Activated CD4-positive, alpha-beta T cell treated with anti-CD3 and anti-CD28 coated beads for 36 hours (primary cell): ENCODE measurements around the gene SCAF4. TPM values are rescaled to one million over a fixed set of nuclear protein-coding genes. Genes with fewer than 3 reads are reported as not detected.
"Not testable (repeated sequence)": the region's sequence is repeated elsewhere in the genome, so short reads cannot be mapped to it uniquely, and the experiment has no call there.

Experiments used
- ATAC-seq: fragments of 200-7000 bp; cut with Tn5 transposase; one replicate; pipeline ENCODE4 v1.10.0; 2021; ENCODE audit warnings: mild to moderate bottlenecking, moderate library complexity
- CTCF ChIA-PET: fragments of 350-600 bp; sonication (Branson Sonifier 250); formaldehyde crosslinking; loops from one replicate; lab custom pipeline; 2021; ENCODE audit warnings: antibody characterized with exemption; lab: Charles Lee
- POLR2A ChIA-PET: fragments of 350-600 bp; sonication (Branson Sonifier 250); formaldehyde crosslinking; loops from one replicate; lab custom pipeline; 2021; ENCODE audit warnings: antibody characterized with exemption, inconsistent platforms; lab: Charles Lee
- DNase-seq: peaks from one replicate; pipeline ENCODE4 v3.0.0-alpha.2; 2020
- H3K27ac Mint-ChIP-seq: one replicate; pipeline ENCODE4 v1.8.0; 2021; ENCODE audit warnings: mixed read lengths
- H3K27me3 Mint-ChIP-seq: one replicate; pipeline ENCODE4 v1.8.0; 2021; ENCODE audit warnings: mixed read lengths
- H3K36me3 Mint-ChIP-seq: one replicate; pipeline ENCODE4 v1.8.0; 2021; ENCODE audit warnings: low read depth, mixed read lengths
- H3K4me1 Mint-ChIP-seq: one replicate; pipeline ENCODE4 v1.8.0; 2021; ENCODE audit warnings: mixed read lengths
- H3K4me3 Mint-ChIP-seq: one replicate; pipeline ENCODE4 v1.8.0; 2021; ENCODE audit warnings: mild to moderate bottlenecking, moderate library complexity, mixed read lengths
- H3K9me3 Mint-ChIP-seq: one replicate; pipeline ENCODE4 v1.8.0; 2021; ENCODE audit warnings: low read depth, mixed read lengths
- intact Hi-C, 2 experiments: fragments of 100-400 bp; cut with DNase I in 1 of 2; cut with micrococcal nuclease in 1 of 2; formaldehyde crosslinking; loops; one replicate each; pipeline versions ENCODE4 v1.14.2 to v1.15.1; 2022 to 2024; cut with DNase I, micrococcal nuclease
- total RNA-seq, 2 experiments: library from RNA; stranded (reverse); gene quantifications; one replicate each; pipeline ENCODE4 v1.2.3, GENCODE V29; 2021

SCAF4 gene
- total RNA-seq, 2 experiments from 2014 or later = 47.1 to 62.8 TPM

GRCh38 chr21:31671146-31671716 is 60.7 kb downstream of the SCAF4 start:
- POLR2A ChIA-PET = no interaction called here
- no peak for DNase-seq
- Mint-ChIP-seq H3K4me3 (no peak overlapping the region), H3K36me3 (peaks cover 39% of the 10 kb centered on the region), H3K27me3 (no peaks in the 10 kb centered on the region), H3K27ac (peak overlapping the region; percentile 18), H3K4me1 (peaks cover 44% of the 10 kb centered on the region), H3K9me3 (no peaks in the 10 kb centered on the region)
- CTCF ChIA-PET = no interaction called here
- ATAC-seq = no peak
- intact Hi-C loops = no loop called here

DNA sequence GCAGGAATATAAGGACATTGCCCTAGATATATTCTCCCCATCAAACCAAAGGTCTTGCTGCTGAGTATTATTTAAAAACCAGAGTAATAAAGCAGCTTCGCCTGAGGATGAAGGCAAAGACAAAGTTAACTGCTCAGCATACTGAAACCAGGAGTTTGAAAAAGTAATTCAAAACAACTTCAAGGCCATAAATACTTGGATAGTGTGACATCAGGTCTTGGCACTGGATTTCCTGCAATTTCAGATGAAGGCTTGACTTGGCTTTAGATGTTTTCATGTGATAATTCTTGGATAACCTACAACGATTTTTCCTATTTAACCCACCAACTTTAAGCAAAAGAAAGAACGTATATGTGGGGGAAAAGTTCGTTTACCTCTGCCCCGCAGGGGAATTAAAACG is 61.8 kb downstream of the SCAF4 start:
- Mint-ChIP-seq H3K9me3 (no peaks in the 10 kb centered on the region), H3K27ac (peak overlapping the region; percentile 59), H3K4me3 (no peak overlapping the region), H3K27me3 (no peaks in the 10 kb centered on the region), H3K4me1 (peaks cover 55% of the 10 kb centered on the region), H3K36me3 (peaks cover 48% of the 10 kb centered on the region)
- intact Hi-C loops = no loop called here
- CTCF ChIA-PET = no interaction called here
- ATAC-seq (no peak), DNase-seq (no peak)
- POLR2A ChIA-PET = interaction anchor here (0.6 kb wide), 1 partner anchor 35 kb away, joined by 3 read pairs; no protein-coding TSS in a partner anchor

- DNase-seq = no peak
- intact Hi-C loops = loop anchor here (1.0 to 10.0 kb wide), 6 partner anchors 10 to 826 kb away; partner anchors contain the start of genes SCAF4 (in 1 of the 2) and SOD1 (in 1 of the 2)
- H3K4me3 Mint-ChIP-seq = no peak overlapping the region
- ChIA-PET POLR2A (interaction anchor here (1.0 kb wide), 1 partner anchor 8 kb away, joined by 5 read pairs; no protein-coding TSS in a partner anchor), CTCF (interaction anchor here (0.9 to 1.4 kb wide), 2 partner anchors 19 to 46 kb away, joined by 4 read pairs; no protein-coding TSS in a partner anchor)
- peaks cover 58% of the 10 kb centered on the region for H3K36me3 Mint-ChIP-seq
- H3K4me1 Mint-ChIP-seq = peaks cover 65% of the 10 kb centered on the region
- ATAC-seq = peak; percentile 62
- H3K9me3 Mint-ChIP-seq = no peaks in the 10 kb centered on the region
- H3K27me3 Mint-ChIP-seq = no peaks in the 10 kb centered on the region
- peak overlapping the region; percentile 75 for H3K27ac Mint-ChIP-seq
These were observed 63.0 kb downstream of the SCAF4 start for GRCh38 chr21:31668651-31669491.

GRCh38 chr21:31667639-31668038 is 64.3 kb downstream of the SCAF4 start:
- Mint-ChIP-seq H3K27ac (peak overlapping the region; percentile 68), H3K4me1 (peaks cover 76% of the 10 kb centered on the region), H3K4me3 (no peak overlapping the region), H3K36me3 (peaks cover 66% of the 10 kb centered on the region), H3K27me3 (no peaks in the 10 kb centered on the region), H3K9me3 (no peaks in the 10 kb centered on the region)
- DNase-seq (no peak), ATAC-seq (no peak)
- intact Hi-C loops = loop anchor here (5.0 to 10.0 kb wide), 3 partner anchors 45 to 827 kb away; no protein-coding TSS in a partner anchor
- ChIA-PET CTCF (no interaction called here), POLR2A (interaction anchor here (0.6 kb wide), 1 partner anchor 58 kb away, joined by 6 read pairs; no protein-coding TSS in a partner anchor)

GRCh38 chr21:31667132-31667531 is 64.8 kb downstream of the SCAF4 start:
- Mint-ChIP-seq H3K4me1 (peaks cover 81% of the 10 kb centered on the region), H3K4me3 (no peak overlapping the region), H3K27ac (peak overlapping the region; percentile 68), H3K27me3 (no peaks in the 10 kb centered on the region), H3K9me3 (no peaks in the 10 kb centered on the region), H3K36me3 (peaks cover 68% of the 10 kb centered on the region)
- CTCF ChIA-PET = interaction anchor here (0.5 to 0.6 kb wide), 2 partner anchors 165 to 376 kb away, joined by 3 read pairs; no protein-coding TSS in a partner anchor
- ATAC-seq = peak; percentile 11
- peak; percentile 38 for DNase-seq
- POLR2A ChIA-PET = interaction anchor here (0.6 to 0.7 kb wide), 3 partner anchors 44 to 312 kb away, joined by 3 to 6 read pairs (median 6); no protein-coding TSS in a partner anchor
- intact Hi-C loops = loop anchor here (5.0 to 10.0 kb wide), 3 partner anchors 45 to 828 kb away; no protein-coding TSS in a partner anchor

DNA sequence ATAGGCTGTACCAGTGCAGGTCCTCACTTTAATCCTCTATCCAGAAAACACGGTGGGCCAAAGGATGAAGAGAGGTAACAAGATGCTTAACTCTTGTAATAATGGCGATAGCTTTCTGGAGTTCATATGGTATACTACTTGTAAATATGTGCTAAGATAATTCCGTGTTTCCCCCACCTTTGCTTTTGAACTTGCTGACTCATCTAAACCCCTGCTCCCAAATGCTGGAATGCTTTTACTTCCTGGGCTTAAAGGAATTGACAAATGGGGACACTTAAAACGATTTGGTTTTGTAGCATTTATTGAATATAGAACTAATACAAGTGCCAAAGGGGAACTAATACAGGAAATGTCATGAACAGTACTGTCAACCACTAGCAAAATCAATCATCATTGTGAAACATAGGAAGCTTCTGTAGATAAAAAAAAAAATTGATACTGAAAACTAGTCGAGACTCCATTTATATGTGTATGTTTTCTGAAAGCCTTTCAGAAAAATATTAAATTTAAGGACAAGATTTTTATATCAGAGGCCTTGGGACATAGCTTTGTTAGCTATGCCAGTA is 65.4 kb downstream of the SCAF4 start:
- Mint-ChIP-seq H3K27ac (peak overlapping the region; percentile 78), H3K4me3 (no peak overlapping the region), H3K36me3 (peaks cover 72% of the 10 kb centered on the region), H3K27me3 (no peaks in the 10 kb centered on the region), H3K4me1 (peaks cover 87% of the 10 kb centered on the region), H3K9me3 (no peaks in the 10 kb centered on the region)
- no peak for DNase-seq
- intact Hi-C loops = loop anchor here (5.0 to 10.0 kb wide), 3 partner anchors 46 to 828 kb away; no protein-coding TSS in a partner anchor
- POLR2A ChIA-PET = interaction anchor here (0.6 to 0.7 kb wide), 2 partner anchors 44 to 311 kb away, joined by 3 to 6 read pairs; no protein-coding TSS in a partner anchor
- no peak for ATAC-seq
- CTCF ChIA-PET = interaction anchor here (0.5 to 1.0 kb wide), 4 partner anchors 18 to 490 kb away, joined by 3 read pairs; no protein-coding TSS in a partner anchor

DNA sequence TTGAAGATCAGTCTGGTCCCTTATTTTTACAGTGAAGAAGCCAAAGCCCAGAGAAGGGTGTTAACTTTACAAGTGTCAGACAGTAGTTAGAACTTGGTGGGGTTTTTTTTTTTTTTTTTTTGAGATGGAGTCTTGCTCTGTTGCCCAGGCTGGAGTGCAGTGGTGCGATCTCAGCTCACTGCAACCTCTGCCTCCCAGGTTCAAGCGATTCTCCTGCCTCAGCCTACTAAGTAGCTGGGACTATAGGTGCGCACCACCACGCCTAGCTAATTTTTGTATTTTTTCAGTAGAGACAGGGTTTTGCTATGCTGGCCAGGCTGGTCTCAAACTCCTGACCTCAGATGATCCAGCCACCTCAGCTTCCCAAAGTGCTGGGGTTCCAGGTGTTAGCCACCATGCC is 66.0 kb downstream of the SCAF4 start:
- POLR2A ChIA-PET, H3K9me3 Mint-ChIP-seq, ATAC-seq, H3K27me3 Mint-ChIP-seq, H3K4me3 Mint-ChIP-seq, DNase-seq: not testable (repeated sequence)
- intact Hi-C loops = loop anchor here (5.0 to 10.0 kb wide), 3 partner anchors 46 to 829 kb away; no protein-coding TSS in a partner anchor
- Mint-ChIP-seq H3K4me1 (peaks cover 94% of the 10 kb centered on the region), H3K36me3 (peaks cover 75% of the 10 kb centered on the region), H3K27ac (peak overlapping the region; percentile 78)
- CTCF ChIA-PET = interaction anchor here (1.0 kb wide), 1 partner anchor 17 kb away, joined by 3 read pairs; no protein-coding TSS in a partner anchor

DNA sequence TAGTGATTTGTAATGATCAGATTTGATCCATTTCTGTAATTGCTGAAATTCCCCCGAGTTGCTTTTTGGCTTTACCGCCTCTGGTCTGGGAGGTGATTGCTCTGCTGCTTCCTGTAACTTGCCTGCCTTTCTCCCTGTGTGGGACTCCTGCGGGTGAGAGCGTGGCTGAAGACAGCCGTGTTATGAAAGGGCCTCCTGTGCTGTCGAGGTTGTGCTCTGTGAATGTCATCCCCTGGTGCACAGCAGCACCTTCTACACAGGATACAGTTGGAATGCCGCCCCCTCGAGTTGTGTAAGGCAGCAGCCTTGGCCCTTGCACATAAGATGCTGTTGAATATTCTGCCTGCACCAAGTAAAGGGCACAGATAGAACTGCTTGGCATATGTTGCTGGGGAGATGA is 66.5 kb downstream of the SCAF4 start:
- H3K9me3 Mint-ChIP-seq = no peaks in the 10 kb centered on the region
- intact Hi-C loops = loop anchor here (5.0 to 10.0 kb wide), 3 partner anchors 47 to 829 kb away; no protein-coding TSS in a partner anchor
- peak overlapping the region; percentile 30 for H3K4me3 Mint-ChIP-seq
- DNase-seq (peak; percentile 71), ATAC-seq (peak; percentile 71)
- peak overlapping the region; percentile 78 for H3K27ac Mint-ChIP-seq
- no peaks in the 10 kb centered on the region for H3K27me3 Mint-ChIP-seq
- ChIA-PET CTCF (interaction anchor here (1.0 kb wide), 1 partner anchor 62 kb away, joined by 3 read pairs; no protein-coding TSS in a partner anchor), POLR2A (no interaction called here)
- H3K36me3 Mint-ChIP-seq = peaks cover 77% of the 10 kb centered on the region
- peaks cover 95% of the 10 kb centered on the region for H3K4me1 Mint-ChIP-seq

GRCh38 chr21:31663584-31664249 is 68.2 kb downstream of the SCAF4 start:
- ATAC-seq = no peak
- intact Hi-C loops = loop anchor here in 1 of 2 experiments (10.0 kb wide), 1 partner anchor 831 kb away; no protein-coding TSS in a partner anchor

GRCh38 chr21:31660591-31660990 is 71.3 kb downstream of the SCAF4 start:
- intact Hi-C loops = loop anchor here in 1 of 2 experiments (10.0 kb wide), 1 partner anchor 834 kb away; no protein-coding TSS in a partner anchor
- Mint-ChIP-seq H3K4me1 (peaks cover 66% of the 10 kb centered on the region), H3K4me3 (peak overlapping the region; percentile 88), H3K36me3 (peaks cover 48% of the 10 kb centered on the region), H3K27me3 (no peaks in the 10 kb centered on the region), H3K27ac (peak overlapping the region; percentile 95), H3K9me3 (no peaks in the 10 kb centered on the region)
- no peak for ATAC-seq
- no peak for DNase-seq
- CTCF ChIA-PET = no interaction called here
- POLR2A ChIA-PET = interaction anchor here (0.9 kb wide), 1 partner anchor 8 kb away, joined by 5 read pairs; no protein-coding TSS in a partner anchor

More at GRCh38 chr21:31663584-31664249, 68.2 kb downstream of the SCAF4 start:
- ChIA-PET CTCF (no interaction called here), POLR2A (no interaction called here)
- Mint-ChIP-seq H3K4me1 (peaks cover 83% of the 10 kb centered on the region), H3K27me3 (no peaks in the 10 kb centered on the region), H3K36me3 (peaks cover 76% of the 10 kb centered on the region), H3K4me3 (no peak overlapping the region), H3K27ac (peak overlapping the region; percentile 49), H3K9me3 (no peaks in the 10 kb centered on the region)
- no peak for DNase-seq
